ENCODE results near the gene LRP1B.

The LRP1B gene

GRCh38 chr2:141814150-141814549 is 316.7 kb downstream of the LRP1B start:
- H3K27me3 Mint-ChIP-seq, result no peaks in the 10 kb centered on the region
- CTCF ChIA-PET, result no interaction called here
- H3K4me3 Mint-ChIP-seq, result no peak overlapping the region
- H3K36me3 Mint-ChIP-seq, result no peaks in the 10 kb centered on the region
- DNase-seq, result no peak
- H3K9me3 Mint-ChIP-seq, result peaks cover 26% of the 10 kb centered on the region
- no peaks in the 10 kb centered on the region for H3K4me1 Mint-ChIP-seq
- H3K27ac Mint-ChIP-seq, result no peak overlapping the region

GRCh38 chr2:141810148-141810547 is 320.7 kb downstream of the LRP1B start:
- H3K27ac Mint-ChIP-seq, result no peak overlapping the region
- no peaks in the 10 kb centered on the region for H3K27me3 Mint-ChIP-seq
- no peak for DNase-seq
- CTCF ChIA-PET, result no interaction called here
- H3K9me3 Mint-ChIP-seq, result peaks cover 29% of the 10 kb centered on the region
- no peak overlapping the region for H3K4me3 Mint-ChIP-seq
- H3K4me1 Mint-ChIP-seq, result no peaks in the 10 kb centered on the region
- no peaks in the 10 kb centered on the region for H3K36me3 Mint-ChIP-seq

GRCh38 chr2:141806090-141806489 is 324.7 kb downstream of the LRP1B start:
- Mint-ChIP-seq H3K27me3 (no peaks in the 10 kb centered on the region), H3K9me3 (peaks cover 7% of the 10 kb centered on the region), H3K36me3 (no peaks in the 10 kb centered on the region), H3K4me3 (no peak overlapping the region), H3K27ac (no peak overlapping the region), H3K4me1 (no peaks in the 10 kb centered on the region)
- no peak for DNase-seq
- CTCF ChIA-PET, result no interaction called here

- no peaks in the 10 kb centered on the region for H3K36me3 Mint-ChIP-seq
- CTCF ChIA-PET, result no interaction called here
- peaks cover 7% of the 10 kb centered on the region for H3K9me3 Mint-ChIP-seq
Observed at GRCh38 chr2:141805302-141805701, 325.5 kb downstream of the LRP1B start.

GRCh38 chr2:141796449-141796848 is 334.4 kb downstream of the LRP1B start:
- CTCF ChIA-PET, result no interaction called here
- Mint-ChIP-seq H3K36me3 (no peaks in the 10 kb centered on the region), H3K27me3 (no peaks in the 10 kb centered on the region), H3K9me3 (peaks cover 3% of the 10 kb centered on the region), H3K27ac (no peak overlapping the region), H3K4me3 (no peak overlapping the region), H3K4me1 (no peaks in the 10 kb centered on the region)
- DNase-seq, result no peak

More at GRCh38 chr2:141805302-141805701, 325.5 kb downstream of the LRP1B start:
- Mint-ChIP-seq H3K27me3 (no peaks in the 10 kb centered on the region), H3K4me3 (no peak overlapping the region), H3K27ac (no peak overlapping the region), H3K4me1 (no peaks in the 10 kb centered on the region)
- DNase-seq, result no peak

GRCh38 chr2:141791521-141791920 is 339.3 kb downstream of the LRP1B start:
- H3K27ac Mint-ChIP-seq, result no peak overlapping the region
- H3K27me3 Mint-ChIP-seq, result no peaks in the 10 kb centered on the region
- H3K9me3 Mint-ChIP-seq, result no peaks in the 10 kb centered on the region
- no peak overlapping the region for H3K4me3 Mint-ChIP-seq
- no peaks in the 10 kb centered on the region for H3K36me3 Mint-ChIP-seq
- DNase-seq, result no peak
- CTCF ChIA-PET, result no interaction called here
- no peaks in the 10 kb centered on the region for H3K4me1 Mint-ChIP-seq

GRCh38 chr2:141782574-141782973 is 348.2 kb downstream of the LRP1B start:
- CTCF ChIA-PET, result no interaction called here
- no peaks in the 10 kb centered on the region for H3K36me3 Mint-ChIP-seq
- H3K27ac Mint-ChIP-seq, result no peak overlapping the region
- no peaks in the 10 kb centered on the region for H3K4me1 Mint-ChIP-seq
- H3K4me3 Mint-ChIP-seq, result no peak overlapping the region
- no peaks in the 10 kb centered on the region for H3K27me3 Mint-ChIP-seq
- no peaks in the 10 kb centered on the region for H3K9me3 Mint-ChIP-seq
- DNase-seq, result no peak

GRCh38 chr2:141778315-141778835 is 352.4 kb downstream of the LRP1B start:
- Mint-ChIP-seq H3K4me1 (no peaks in the 10 kb centered on the region), H3K9me3 (peaks cover 3% of the 10 kb centered on the region), H3K36me3 (no peaks in the 10 kb centered on the region), H3K4me3 (no peak overlapping the region), H3K27me3 (no peaks in the 10 kb centered on the region), H3K27ac (no peak overlapping the region)
- no peak for DNase-seq
- CTCF ChIA-PET, result no interaction called here

GRCh38 chr2:141770530-141770929 is 360.3 kb downstream of the LRP1B start:
- Mint-ChIP-seq H3K36me3 (no peaks in the 10 kb centered on the region), H3K9me3 (no peaks in the 10 kb centered on the region), H3K4me1 (no peaks in the 10 kb centered on the region), H3K4me3 (no peak overlapping the region), H3K27ac (no peak overlapping the region), H3K27me3 (no peaks in the 10 kb centered on the region)
- CTCF ChIA-PET, result no interaction called here
- no peak for DNase-seq

GRCh38 chr2:141767691-141768090 is 363.1 kb downstream of the LRP1B start:
- Mint-ChIP-seq H3K36me3 (no peaks in the 10 kb centered on the region), H3K27ac (no peak overlapping the region), H3K4me3 (no peak overlapping the region), H3K27me3 (no peaks in the 10 kb centered on the region), H3K9me3 (peaks cover 1% of the 10 kb centered on the region), H3K4me1 (no peaks in the 10 kb centered on the region)
- CTCF ChIA-PET, result no interaction called here
- DNase-seq, result no peak

- peaks cover 1% of the 10 kb centered on the region for H3K9me3 Mint-ChIP-seq
- H3K4me1 Mint-ChIP-seq, result no peaks in the 10 kb centered on the region
- CTCF ChIA-PET, result no interaction called here
- no peaks in the 10 kb centered on the region for H3K36me3 Mint-ChIP-seq
- no peak overlapping the region for H3K4me3 Mint-ChIP-seq
- no peak overlapping the region for H3K27ac Mint-ChIP-seq
- H3K27me3 Mint-ChIP-seq, result no peaks in the 10 kb centered on the region
- DNase-seq, result no peak
Observed at GRCh38 chr2:141767051-141767450, 363.8 kb downstream of the LRP1B start.

- Mint-ChIP-seq H3K4me3 (no peak overlapping the region), H3K27ac (no peak overlapping the region), H3K9me3 (peaks cover 1% of the 10 kb centered on the region), H3K36me3 (no peaks in the 10 kb centered on the region), H3K4me1 (no peaks in the 10 kb centered on the region), H3K27me3 (no peaks in the 10 kb centered on the region)
- CTCF ChIA-PET, result no interaction called here
- DNase-seq, result no peak
Observed at GRCh38 chr2:141766225-141766624, 364.6 kb downstream of the LRP1B start.

- CTCF ChIA-PET, result interaction anchor here (0.6 kb wide), 1 partner anchor 440 kb away, joined by 3 read pairs; no protein-coding TSS in a partner anchor
- no peak overlapping the region for H3K4me3 Mint-ChIP-seq
- H3K27ac Mint-ChIP-seq, result no peak overlapping the region
- H3K36me3 Mint-ChIP-seq, result no peaks in the 10 kb centered on the region
- no peaks in the 10 kb centered on the region for H3K4me1 Mint-ChIP-seq
- H3K27me3 Mint-ChIP-seq, result no peaks in the 10 kb centered on the region
- no peak for DNase-seq
- peaks cover 8% of the 10 kb centered on the region for H3K9me3 Mint-ChIP-seq
Observed at GRCh38 chr2:141748616-141749015, 382.2 kb downstream of the LRP1B start.

- DNase-seq, result no peak
- H3K36me3 Mint-ChIP-seq, result no peaks in the 10 kb centered on the region
- no peak overlapping the region for H3K4me3 Mint-ChIP-seq
- H3K9me3 Mint-ChIP-seq, result peaks cover 7% of the 10 kb centered on the region
- no peaks in the 10 kb centered on the region for H3K4me1 Mint-ChIP-seq
- H3K27ac Mint-ChIP-seq, result no peak overlapping the region
- no peaks in the 10 kb centered on the region for H3K27me3 Mint-ChIP-seq
- CTCF ChIA-PET, result no interaction called here
Observed at GRCh38 chr2:141741652-141742051, 389.2 kb downstream of the LRP1B start.

GRCh38 chr2:141737492-141738255 is 393.1 kb downstream of the LRP1B start:
- CTCF ChIA-PET, result no interaction called here
- Mint-ChIP-seq H3K4me3 (no peak overlapping the region), H3K4me1 (no peaks in the 10 kb centered on the region), H3K9me3 (peaks cover 4% of the 10 kb centered on the region), H3K36me3 (no peaks in the 10 kb centered on the region), H3K27ac (no peak overlapping the region), H3K27me3 (no peaks in the 10 kb centered on the region)
- DNase-seq, result no peak

Data from activated naive CD4-positive, alpha-beta T cell treated with anti-CD3 and anti-CD28 coated beads, Interleukin-2, amount 10 ng/mL, durations not matched to agents 7 days and 5 days (primary cell).